ENCODE measurements around the gene C1QL3.

C1QL3 gene

GRCh38 chr10:16547973-16548372 is 26.3 kb upstream of the C1QL3 start:
- H3K4me3 ChIP-seq (ENCODE audit: low read depth, low read length) = no peak overlapping the region
- no peak for DNase-seq (ENCODE audit: low read depth, low spot score)
- TF ChIP-seq, protein P1, sequence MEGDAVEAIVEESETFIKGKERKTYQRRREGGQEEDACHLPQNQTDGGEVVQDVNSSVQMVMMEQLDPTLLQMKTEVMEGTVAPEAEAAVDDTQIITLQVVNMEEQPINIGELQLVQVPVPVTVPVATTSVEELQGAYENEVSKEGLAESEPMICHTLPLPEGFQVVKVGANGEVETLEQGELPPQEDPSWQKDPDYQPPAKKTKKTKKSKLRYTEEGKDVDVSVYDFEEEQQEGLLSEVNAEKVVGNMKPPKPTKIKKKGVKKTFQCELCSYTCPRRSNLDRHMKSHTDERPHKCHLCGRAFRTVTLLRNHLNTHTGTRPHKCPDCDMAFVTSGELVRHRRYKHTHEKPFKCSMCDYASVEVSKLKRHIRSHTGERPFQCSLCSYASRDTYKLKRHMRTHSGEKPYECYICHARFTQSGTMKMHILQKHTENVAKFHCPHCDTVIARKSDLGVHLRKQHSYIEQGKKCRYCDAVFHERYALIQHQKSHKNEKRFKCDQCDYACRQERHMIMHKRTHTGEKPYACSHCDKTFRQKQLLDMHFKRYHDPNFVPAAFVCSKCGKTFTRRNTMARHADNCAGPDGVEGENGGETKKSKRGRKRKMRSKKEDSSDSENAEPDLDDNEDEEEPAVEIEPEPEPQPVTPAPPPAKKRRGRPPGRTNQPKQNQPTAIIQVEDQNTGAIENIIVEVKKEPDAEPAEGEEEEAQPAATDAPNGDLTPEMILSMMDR (IDR thresholded peaks at IDR 0.05; ENCODE audit: low read depth, low read length) = no peak
- in situ Hi-C loops (cut with HindIII; ENCODE audit: low sequenced_read_pairs) = no loop called here

- TF ChIP-seq, protein P1 (IDR thresholded peaks at IDR 0.05; ENCODE audit: low read depth, low read length) = peak; percentile 61
- in situ Hi-C loops (cut with HindIII; ENCODE audit: low sequenced_read_pairs) = no loop called here
- DNase-seq (ENCODE audit: low read depth, low spot score) = peak; percentile 16
- H3K4me3 ChIP-seq (ENCODE audit: low read depth, low read length) = no peak overlapping the region
Observed at GRCh38 chr10:16545116-16545736, 23.5 kb upstream of the C1QL3 start.

DNA sequence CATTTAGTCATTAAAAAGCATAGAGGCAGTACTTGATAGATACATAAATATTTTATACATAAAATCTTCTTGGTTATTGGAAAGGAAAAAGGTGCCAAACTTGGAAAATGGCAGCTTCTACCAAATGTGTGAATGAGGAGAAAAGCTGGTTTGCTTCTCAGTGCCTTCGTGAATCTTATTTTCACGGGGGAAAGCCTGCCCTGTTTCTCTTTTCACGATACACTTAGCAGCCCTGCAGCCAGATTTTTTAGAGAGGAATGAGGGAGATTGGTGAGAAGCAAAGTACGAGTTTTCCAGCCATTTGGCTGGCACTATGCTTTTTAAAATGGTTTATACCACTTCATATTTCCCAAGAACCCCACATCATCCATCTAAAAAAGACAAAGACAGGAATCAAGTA is 22.9 kb upstream of the C1QL3 start:
- DNase-seq (ENCODE audit: low read depth, low spot score) = no peak
- H3K4me3 ChIP-seq (ENCODE audit: low read depth, low read length) = no peak overlapping the region
- in situ Hi-C loops (cut with HindIII; ENCODE audit: low sequenced_read_pairs) = no loop called here
- TF ChIP-seq, protein P1 (IDR thresholded peaks at IDR 0.05; ENCODE audit: low read depth, low read length) = no peak

DNA sequence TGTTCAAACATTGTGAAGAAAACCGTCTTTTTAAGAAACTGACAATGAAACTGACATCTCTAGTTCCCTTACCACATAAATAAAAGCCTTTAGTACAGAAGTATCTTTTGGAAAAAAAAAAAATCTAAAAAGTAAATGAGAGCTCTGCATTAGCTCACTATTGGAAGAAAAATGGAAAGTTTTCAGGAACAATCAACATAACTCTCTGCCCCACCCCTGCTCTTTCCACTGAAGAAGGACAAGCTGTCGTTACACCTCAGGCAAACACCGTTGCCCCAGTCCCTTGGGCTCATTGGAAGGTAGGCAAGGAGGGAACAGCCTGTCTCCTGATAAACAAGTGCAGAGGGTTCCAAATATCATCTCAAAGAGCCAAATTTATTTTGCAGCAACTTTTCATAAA is 22.4 kb upstream of the C1QL3 start:
- in situ Hi-C loops (cut with HindIII; ENCODE audit: low sequenced_read_pairs) = no loop called here
- TF ChIP-seq, protein P1 (IDR thresholded peaks at IDR 0.05; ENCODE audit: low read depth, low read length) = no peak
- no peak for DNase-seq (ENCODE audit: low read depth, low spot score)
- H3K4me3 ChIP-seq (ENCODE audit: low read depth, low read length) = no peak overlapping the region

GRCh38 chr10:16536155-16536554 is 14.5 kb upstream of the C1QL3 start:
- in situ Hi-C loops (cut with HindIII; ENCODE audit: low sequenced_read_pairs) = no loop called here
- TF ChIP-seq, protein P1 (IDR thresholded peaks at IDR 0.05; ENCODE audit: low read depth, low read length) = no peak
- no peak for DNase-seq (ENCODE audit: low read depth, low spot score)
- H3K4me3 ChIP-seq (ENCODE audit: low read depth, low read length) = no peak overlapping the region

DNA sequence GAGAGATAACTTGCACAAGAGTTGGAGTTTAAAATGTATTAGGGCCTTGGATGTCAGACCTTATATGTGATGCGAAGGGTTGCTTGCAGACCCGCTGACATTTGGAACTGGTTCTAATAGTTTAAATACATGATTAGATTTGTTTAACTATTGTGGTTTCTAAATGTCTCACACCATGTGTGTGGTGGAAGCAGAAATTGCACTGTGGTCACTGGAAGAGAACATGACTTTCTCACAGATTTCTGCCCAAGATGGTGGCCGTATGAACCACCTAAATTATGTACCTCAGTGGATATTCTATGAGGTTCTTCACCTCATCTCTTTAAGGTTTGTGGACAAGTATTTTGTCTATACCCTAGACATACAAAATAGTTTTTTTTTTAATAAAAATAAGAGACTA is 8.2 kb upstream of the C1QL3 start:
- TF ChIP-seq, protein P1 (IDR thresholded peaks at IDR 0.05; ENCODE audit: low read depth, low read length) = no peak
- DNase-seq (ENCODE audit: low read depth, low spot score) = no peak
- in situ Hi-C loops (cut with HindIII; ENCODE audit: low sequenced_read_pairs) = no loop called here
- no peak overlapping the region for H3K4me3 ChIP-seq (ENCODE audit: low read depth, low read length)
